ENCODE measurements around the gene HHATL. TPM values are rescaled to one million over a fixed set of nuclear protein-coding genes. Genes with fewer than 3 reads are reported as not detected.

HHATL gene
- total and polyA plus RNA-seq, 10 of the 15 experiments (the other 5 are each of a cell fraction or from before 2014, with no cell fraction given): not detected

- no peak for TF ChIP-seq PBX3 (IDR thresholded peaks at IDR 0.05; ENCODE audit: insufficient replicate concordance, low read depth, low read length)
- TF ChIP-seq IRF3 (IDR thresholded peaks at IDR 0.05): no peak
- no peak for TF ChIP-seq SKIL (IDR thresholded peaks at IDR 0.05; ENCODE audit: low read depth, poor library complexity, severe bottlenecking)
These were observed 40.4 kb downstream of the HHATL start (continued) for GRCh38 chr3:42662037-42662812.

GRCh38 chr3:42661593-42662022, 41.0 kb downstream of the HHATL start:
- no TSS peak for BruUV-seq (replicated peaks)
- H2AFZ ChIP-seq (ENCODE audit: control insufficient read depth, low read depth, low read length): no peak overlapping the region
- ATAC-seq: no peak
- H3K4me1 ChIP-seq (ENCODE audit: control insufficient read depth, insufficient read depth, low read length): peaks cover 7% of the 10 kb centered on the region
- ChIA-PET SMC1A (ENCODE audit: uncharacterized antibody, unreplicated experiment) (interaction anchor here (1.1 kb wide), 1 partner anchor 44 kb away, joined by 3 read pairs; no protein-coding TSS in a partner anchor), CTCF (interaction anchor here (1.2 kb wide), 1 partner anchor 9 kb away, joined by 3 read pairs; no protein-coding TSS in a partner anchor), RAD21 (ENCODE audit: unreplicated experiment) (no interaction called here), POLR2A (no interaction called here)
- in situ Hi-C loops (cut with MboI) (no loop called here), intact Hi-C loops (cut with micrococcal nuclease; ENCODE audit: unreplicated experiment) (no loop called here)
- no peak overlapping the region for H3K4me2 ChIP-seq (ENCODE audit: control insufficient read depth, insufficient read depth)
- no peak overlapping the region for H3K4me3 ChIP-seq
- FAIRE-seq: no peak
- DNase-seq (ENCODE audit: low read depth, low spot score): no peak
- H4K20me1 ChIP-seq (ENCODE audit: control insufficient read depth, insufficient read depth): no peaks in the 10 kb centered on the region
- no peaks in the 10 kb centered on the region for H3K79me2 ChIP-seq (ENCODE audit: control insufficient read depth, insufficient read depth, low read length)
- no peak overlapping the region for H3K9ac ChIP-seq (ENCODE audit: control insufficient read depth, insufficient read depth, low read length)
- no peaks in the 10 kb centered on the region for H3K27me3 ChIP-seq (replicated peaks in 1 of 2; ENCODE audit: control insufficient read depth in 2 of 2, insufficient read depth in 2 of 2, low read length in 1 of 2)
- no peaks in the 10 kb centered on the region; a peak in 1 of 4 replicates for H3K36me3 ChIP-seq (ENCODE audit: control insufficient read depth in 2 of 2, insufficient read depth in 2 of 2, low read length in 1 of 2)
- WGBS (ENCODE audit: insufficient coverage, insufficient replicate concordance, low lambda C conversion rate, missing lambda C conversion rate): 64% methylated on average over 5 of the region's 5 CpGs
- H3K27ac ChIP-seq (ENCODE audit: control insufficient read depth, insufficient read depth): no peak overlapping the region
- H3K9me3 ChIP-seq (replicated peaks; ENCODE audit: control insufficient read depth, insufficient read depth, low read length): no peaks in the 10 kb centered on the region; the same call in 2 of the 3 replicates
- TF ChIP-seq MTA2 (IDR thresholded peaks at IDR 0.05; ENCODE audit: low read depth): no peak
- no peak for TF ChIP-seq FOS (IDR thresholded peaks at IDR 0.05; ENCODE audit: borderline replicate concordance, extremely low read depth, insufficient read length)
- TF ChIP-seq POLR2AphosphoS5 (IDR thresholded peaks at IDR 0.05; ENCODE audit: low read length): no peak
- TF ChIP-seq SMC3 (IDR thresholded peaks at IDR 0.05; ENCODE audit: borderline replicate concordance, low read length): no peak
- TF ChIP-seq BRCA1 (IDR thresholded peaks at IDR 0.05; ENCODE audit: low read depth, low read length): no peak
- no peak for TF ChIP-seq TAF1 (IDR thresholded peaks at IDR 0.05; ENCODE audit: borderline replicate concordance, low read depth, low read length)
- no peak for TF ChIP-seq RB1 (IDR thresholded peaks at IDR 0.05; ENCODE audit: borderline replicate concordance)
- TF ChIP-seq SRF (IDR thresholded peaks at IDR 0.05; ENCODE audit: low read depth in 2 of 2, low read length in 2 of 2): no peak
- TF ChIP-seq SPI1 (IDR thresholded peaks at IDR 0.05; ENCODE audit: borderline replicate concordance, insufficient read depth, low read depth, low read length): no peak
- TF ChIP-seq ZBTB11 (CRISPR knock-in tag; IDR thresholded peaks at IDR 0.05): no peak
- TF ChIP-seq ATF7 (IDR thresholded peaks at IDR 0.05; ENCODE audit: low read depth): no peak
